Measurements from ENCODE around the gene MEIS2.

The MEIS2 gene

GRCh38 chr15:37100109-37100965 is at the start of gene MEIS2:
TSS of gene MEIS2 (minus strand) at chr15:37100549. CDS start at chr15:37099466, 1,083 bp downstream.
- Histone ChIP-seq H3K4me3 (peak within 1 kb of the TSS; percentile 80), H3K9me3 (no peaks in the 10 kb centered on the region), H3K4me1 (peaks cover 12% of the 10 kb centered on the region), H3K36me3 (replicated peaks) (no peaks in the 10 kb centered on the region; the same call in 1 of the 2 replicates), H3K27me3 (ENCODE audit: low read depth) (no peaks in the 10 kb centered on the region)
- DNase-seq (ENCODE audit: low spot score in 2 of 2) = peak; percentile 83 to 95
- in situ Hi-C loops (cut with MboI; ENCODE audit: low sequenced_read_pairs) = loop anchor here (10.0 to 25.0 kb wide), 3 partner anchors 216 to 1338 kb away; no protein-coding TSS in a partner anchor

- in situ Hi-C loops (cut with MboI; ENCODE audit: low sequenced_read_pairs) = no loop called here
- Histone ChIP-seq H3K27me3 (ENCODE audit: low read depth) (no peaks in the 10 kb centered on the region), H3K36me3 (replicated peaks) (no peaks in the 10 kb centered on the region), H3K4me1 (no peaks in the 10 kb centered on the region), H3K9me3 (no peaks in the 10 kb centered on the region), H3K4me3 (no peak overlapping the region)
- DNase-seq (ENCODE audit: low spot score in 2 of 2) = no peak
Measured at GRCh38 chr15:37149146-37149545, 48.8 kb upstream of the MEIS2 start.

- in situ Hi-C loops (cut with MboI; ENCODE audit: low sequenced_read_pairs) = no loop called here
- Histone ChIP-seq H3K4me3 (no peak overlapping the region), H3K9me3 (no peaks in the 10 kb centered on the region), H3K27me3 (ENCODE audit: low read depth) (no peaks in the 10 kb centered on the region), H3K36me3 (replicated peaks) (no peaks in the 10 kb centered on the region), H3K4me1 (no peaks in the 10 kb centered on the region)
- DNase-seq (ENCODE audit: low spot score in 2 of 2) = no peak
Measured at GRCh38 chr15:37148714-37149113, 48.4 kb upstream of the MEIS2 start.

GRCh38 chr15:37143351-37143750 is 43.0 kb upstream of the MEIS2 start:
- no peaks in the 10 kb centered on the region for H3K9me3 ChIP-seq
- H3K4me1 ChIP-seq = no peaks in the 10 kb centered on the region
- no peak overlapping the region for H3K4me3 ChIP-seq
- H3K36me3 ChIP-seq (replicated peaks) = no peaks in the 10 kb centered on the region
- in situ Hi-C loops (cut with MboI; ENCODE audit: low sequenced_read_pairs) = no loop called here
- H3K27me3 ChIP-seq (ENCODE audit: low read depth) = no peaks in the 10 kb centered on the region
- no peak for DNase-seq (ENCODE audit: low spot score in 2 of 2)

GRCh38 chr15:37142371-37142770 is 42.0 kb upstream of the MEIS2 start:
- Histone ChIP-seq H3K4me3 (no peak overlapping the region), H3K27me3 (ENCODE audit: low read depth) (no peaks in the 10 kb centered on the region), H3K36me3 (replicated peaks) (no peaks in the 10 kb centered on the region), H3K9me3 (no peaks in the 10 kb centered on the region), H3K4me1 (no peaks in the 10 kb centered on the region)
- in situ Hi-C loops (cut with MboI; ENCODE audit: low sequenced_read_pairs) = no loop called here
- DNase-seq (ENCODE audit: low spot score in 2 of 2) = no peak

- Histone ChIP-seq H3K4me3 (no peak overlapping the region), H3K9me3 (no peaks in the 10 kb centered on the region), H3K4me1 (peaks cover 7% of the 10 kb centered on the region), H3K27me3 (ENCODE audit: low read depth) (no peaks in the 10 kb centered on the region), H3K36me3 (replicated peaks) (no peaks in the 10 kb centered on the region)
- in situ Hi-C loops (cut with MboI; ENCODE audit: low sequenced_read_pairs) = no loop called here
- no peak for DNase-seq (ENCODE audit: low spot score in 2 of 2)
Measured at GRCh38 chr15:37140531-37141058, 40.2 kb upstream of the MEIS2 start.

- Histone ChIP-seq H3K4me3 (no peak overlapping the region), H3K9me3 (no peaks in the 10 kb centered on the region), H3K27me3 (ENCODE audit: low read depth) (no peaks in the 10 kb centered on the region), H3K36me3 (replicated peaks) (no peaks in the 10 kb centered on the region), H3K4me1 (peaks cover 7% of the 10 kb centered on the region)
- DNase-seq (ENCODE audit: low spot score in 2 of 2) = no peak
- in situ Hi-C loops (cut with MboI; ENCODE audit: low sequenced_read_pairs) = no loop called here
Measured at GRCh38 chr15:37138591-37139215, 38.4 kb upstream of the MEIS2 start.

GRCh38 chr15:37137221-37137620 is 36.9 kb upstream of the MEIS2 start:
- H3K4me3 ChIP-seq = no peak overlapping the region
- no peaks in the 10 kb centered on the region for H3K36me3 ChIP-seq (replicated peaks)
- no peaks in the 10 kb centered on the region for H3K27me3 ChIP-seq (ENCODE audit: low read depth)
- peaks cover 7% of the 10 kb centered on the region for H3K4me1 ChIP-seq
- no peaks in the 10 kb centered on the region for H3K9me3 ChIP-seq
- in situ Hi-C loops (cut with MboI; ENCODE audit: low sequenced_read_pairs) = no loop called here
- DNase-seq (ENCODE audit: low spot score in 2 of 2) = no peak

GRCh38 chr15:37136666-37137065 is 36.3 kb upstream of the MEIS2 start:
- in situ Hi-C loops (cut with MboI; ENCODE audit: low sequenced_read_pairs) = no loop called here
- Histone ChIP-seq H3K4me3 (no peak overlapping the region), H3K36me3 (replicated peaks) (no peaks in the 10 kb centered on the region), H3K9me3 (no peaks in the 10 kb centered on the region), H3K27me3 (ENCODE audit: low read depth) (no peaks in the 10 kb centered on the region), H3K4me1 (peaks cover 7% of the 10 kb centered on the region)
- DNase-seq (ENCODE audit: low spot score in 2 of 2) = no peak

- no peaks in the 10 kb centered on the region for H3K36me3 ChIP-seq (replicated peaks)
- peak; percentile 10 to 26 for DNase-seq (ENCODE audit: low spot score in 2 of 2)
- in situ Hi-C loops (cut with MboI; ENCODE audit: low sequenced_read_pairs) = no loop called here
- no peaks in the 10 kb centered on the region for H3K27me3 ChIP-seq (ENCODE audit: low read depth)
- H3K9me3 ChIP-seq = no peaks in the 10 kb centered on the region
- H3K4me3 ChIP-seq = no peak overlapping the region
- H3K4me1 ChIP-seq = peaks cover 7% of the 10 kb centered on the region
Measured at GRCh38 chr15:37135225-37135624, 34.9 kb upstream of the MEIS2 start.

GRCh38 chr15:37134699-37135131 is 34.4 kb upstream of the MEIS2 start:
- H3K27me3 ChIP-seq (ENCODE audit: low read depth) = no peaks in the 10 kb centered on the region
- peaks cover 7% of the 10 kb centered on the region for H3K4me1 ChIP-seq
- DNase-seq (ENCODE audit: low spot score in 2 of 2) = peak in 1 of 2 experiments; percentile 35
- no peak overlapping the region for H3K4me3 ChIP-seq
- no peaks in the 10 kb centered on the region for H3K36me3 ChIP-seq (replicated peaks)
- in situ Hi-C loops (cut with MboI; ENCODE audit: low sequenced_read_pairs) = no loop called here
- H3K9me3 ChIP-seq = no peaks in the 10 kb centered on the region

GRCh38 chr15:37134244-37134643 is 33.9 kb upstream of the MEIS2 start:
- in situ Hi-C loops (cut with MboI; ENCODE audit: low sequenced_read_pairs) = no loop called here
- DNase-seq (ENCODE audit: low spot score in 2 of 2) = no peak
- peaks cover 7% of the 10 kb centered on the region for H3K4me1 ChIP-seq

GRCh38 chr15:37133602-37134001 is 33.3 kb upstream of the MEIS2 start:
- Histone ChIP-seq H3K9me3 (no peaks in the 10 kb centered on the region), H3K4me1 (peaks cover 7% of the 10 kb centered on the region), H3K4me3 (no peak overlapping the region), H3K36me3 (replicated peaks) (no peaks in the 10 kb centered on the region), H3K27me3 (ENCODE audit: low read depth) (no peaks in the 10 kb centered on the region)
- DNase-seq (ENCODE audit: low spot score in 2 of 2) = peak in 1 of 2 experiments; percentile 56
- in situ Hi-C loops (cut with MboI; ENCODE audit: low sequenced_read_pairs) = no loop called here

More at GRCh38 chr15:37134244-37134643, 33.9 kb upstream of the MEIS2 start:
- Histone ChIP-seq H3K9me3 (no peaks in the 10 kb centered on the region), H3K27me3 (ENCODE audit: low read depth) (no peaks in the 10 kb centered on the region), H3K36me3 (replicated peaks) (no peaks in the 10 kb centered on the region), H3K4me3 (no peak overlapping the region)

- Histone ChIP-seq H3K4me3 (no peak overlapping the region), H3K4me1 (peaks cover 7% of the 10 kb centered on the region), H3K9me3 (no peaks in the 10 kb centered on the region), H3K36me3 (replicated peaks) (no peaks in the 10 kb centered on the region), H3K27me3 (ENCODE audit: low read depth) (no peaks in the 10 kb centered on the region)
- in situ Hi-C loops (cut with MboI; ENCODE audit: low sequenced_read_pairs) = no loop called here
- DNase-seq (ENCODE audit: low spot score in 2 of 2) = no peak
Measured at GRCh38 chr15:37132826-37133417, 32.6 kb upstream of the MEIS2 start.
